WTC11 (cell line): Measurements from ENCODE around the gene DDAH2.

Experiments
- AFF4 ChIP-seq: sonication (generic); formaldehyde crosslinking; IDR thresholded peaks from 2 replicates; pipeline ENCODE4 v1.8.1; 2023; ENCODE audit warnings: mild to moderate bottlenecking, missing genetic modification reagents, borderline replicate concordance
- CTCF ChIP-seq: fragments of 200-600 bp; IDR thresholded peaks from 2 replicates; pipeline ENCODE4 v1.8.0; 2022; ENCODE audit warnings: antibody characterized with exemption
- ESRRA ChIP-seq: sonication (generic); formaldehyde crosslinking; IDR thresholded peaks from 2 replicates; pipeline ENCODE4 v1.8.1; 2022; ENCODE audit warnings: mild to moderate bottlenecking, missing genetic modification reagents, borderline replicate concordance
- FOXP1 ChIP-seq: sonication (generic); formaldehyde crosslinking; IDR thresholded peaks from 2 replicates; pipeline ENCODE4 v1.8.0; 2022; ENCODE audit warnings: missing genetic modification reagents, mild to moderate bottlenecking, moderate library complexity, borderline replicate concordance
- IRF2 ChIP-seq: sonication (generic); formaldehyde crosslinking; IDR thresholded peaks from 2 replicates; pipeline ENCODE4 v1.8.0; 2022; ENCODE audit warnings: low read depth, missing genetic modification reagents, borderline replicate concordance
- OVOL2 ChIP-seq: fragments of 250-450 bp; sonication (Bioruptor Pico); IDR thresholded peaks from 2 replicates; pipeline ENCODE4 v1.9.0; 2021; ENCODE audit warnings: mild to moderate bottlenecking, borderline replicate concordance
- SMAD3 ChIP-seq: sonication (generic); formaldehyde crosslinking; IDR thresholded peaks from 2 replicates; pipeline ENCODE4 v1.8.0; 2022; ENCODE audit warnings: missing genetic modification reagents, mild to moderate bottlenecking, borderline replicate concordance
- SOX15 ChIP-seq: fragments of 250-450 bp; sonication (Bioruptor Pico); IDR thresholded peaks from 2 replicates; pipeline ENCODE4 v1.9.0; 2021; ENCODE audit warnings: mild to moderate bottlenecking
- TCF7 ChIP-seq: sonication (generic); formaldehyde crosslinking; IDR thresholded peaks from 2 replicates; pipeline ENCODE4 v1.8.0; 2022; ENCODE audit warnings: mild to moderate bottlenecking, low read depth, missing genetic modification reagents, moderate library complexity
- ZNF219 ChIP-seq: sonication (generic); formaldehyde crosslinking; IDR thresholded peaks from 2 replicates; pipeline ENCODE4 v1.8.0; 2023; ENCODE audit warnings: missing genetic modification reagents, mild to moderate bottlenecking, borderline replicate concordance
- ZNF416 ChIP-seq: fragments of 250-450 bp; sonication (Bioruptor Pico); IDR thresholded peaks from 2 replicates; pipeline ENCODE4 v1.9.0; 2021; ENCODE audit warnings: mild to moderate bottlenecking, inconsistent platforms
- TF ChIP-seq, protein P1 (sequence below): sonication (generic); formaldehyde crosslinking; IDR thresholded peaks from 2 replicates; pipeline ENCODE4 v1.8.1; 2023; ENCODE audit warnings: mild to moderate bottlenecking, missing genetic modification reagents

DNA sequence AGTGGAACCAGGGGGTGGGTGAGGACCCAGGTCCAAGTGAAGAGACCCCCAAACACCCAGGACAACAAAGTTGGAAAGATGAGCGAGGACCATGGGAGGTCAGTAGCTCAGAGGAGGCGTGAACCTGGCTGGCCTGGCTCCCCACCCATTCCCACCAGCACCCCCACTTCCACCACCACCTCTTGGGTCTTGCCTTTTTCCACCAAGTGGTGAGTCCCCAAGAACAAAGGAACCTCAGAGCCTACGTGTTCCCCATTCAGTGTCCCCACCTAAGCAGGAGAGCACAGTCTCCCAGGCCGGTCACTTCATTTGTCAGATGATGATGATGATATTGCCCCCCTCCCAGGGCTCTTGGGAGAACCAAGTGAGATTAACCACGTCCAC, 48.6 kb upstream of the DDAH2 start:
- TF ChIP-seq CTCF = no peak
- no peak for TF ChIP-seq ZNF416 (CRISPR knock-in tag)
- no peak for TF ChIP-seq OVOL2
- TF ChIP-seq SMAD3 (CRISPR knock-in tag) = no peak
- no peak for TF ChIP-seq SOX15
- TF ChIP-seq, protein P1, sequence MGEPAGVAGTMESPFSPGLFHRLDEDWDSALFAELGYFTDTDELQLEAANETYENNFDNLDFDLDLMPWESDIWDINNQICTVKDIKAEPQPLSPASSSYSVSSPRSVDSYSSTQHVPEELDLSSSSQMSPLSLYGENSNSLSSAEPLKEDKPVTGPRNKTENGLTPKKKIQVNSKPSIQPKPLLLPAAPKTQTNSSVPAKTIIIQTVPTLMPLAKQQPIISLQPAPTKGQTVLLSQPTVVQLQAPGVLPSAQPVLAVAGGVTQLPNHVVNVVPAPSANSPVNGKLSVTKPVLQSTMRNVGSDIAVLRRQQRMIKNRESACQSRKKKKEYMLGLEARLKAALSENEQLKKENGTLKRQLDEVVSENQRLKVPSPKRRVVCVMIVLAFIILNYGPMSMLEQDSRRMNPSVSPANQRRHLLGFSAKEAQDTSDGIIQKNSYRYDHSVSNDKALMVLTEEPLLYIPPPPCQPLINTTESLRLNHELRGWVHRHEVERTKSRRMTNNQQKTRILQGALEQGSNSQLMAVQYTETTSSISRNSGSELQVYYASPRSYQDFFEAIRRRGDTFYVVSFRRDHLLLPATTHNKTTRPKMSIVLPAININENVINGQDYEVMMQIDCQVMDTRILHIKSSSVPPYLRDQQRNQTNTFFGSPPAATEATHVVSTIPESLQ (CRISPR knock-in tag) = no peak
- TF ChIP-seq ZNF219 = no peak
- no peak for TF ChIP-seq AFF4 (CRISPR knock-in tag)
- no peak for TF ChIP-seq TCF7 (CRISPR knock-in tag)
- TF ChIP-seq FOXP1 = no peak
- no peak for TF ChIP-seq ESRRA (CRISPR knock-in tag)
- no peak for TF ChIP-seq IRF2 (CRISPR knock-in tag)
